ENCODE measurements around the gene GPANK1.

GPANK1 gene

DNA sequence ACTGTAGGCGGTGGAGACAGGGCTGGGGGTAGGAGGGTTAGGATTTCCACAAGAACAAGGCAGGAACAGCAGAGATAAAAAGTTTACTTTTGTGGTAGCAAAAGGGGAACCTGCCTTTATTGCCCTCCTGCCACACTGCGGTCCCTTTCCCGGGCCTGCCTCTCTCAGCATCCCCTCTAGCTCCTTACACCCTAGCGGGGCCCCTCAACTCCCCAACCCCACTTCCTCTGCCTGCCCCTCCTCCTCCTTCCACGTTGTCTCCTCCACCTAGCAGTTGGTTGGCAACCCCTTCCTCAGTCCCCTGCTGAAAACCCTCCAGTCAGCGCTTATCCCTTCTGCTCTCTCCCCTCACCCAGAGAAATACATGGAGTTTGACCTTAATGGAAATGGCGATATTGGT, 49.0 kb downstream of the GPANK1 start:
- DNase-seq (ENCODE audit: low spot score): no peak
- TF ChIP-seq, protein P1, sequence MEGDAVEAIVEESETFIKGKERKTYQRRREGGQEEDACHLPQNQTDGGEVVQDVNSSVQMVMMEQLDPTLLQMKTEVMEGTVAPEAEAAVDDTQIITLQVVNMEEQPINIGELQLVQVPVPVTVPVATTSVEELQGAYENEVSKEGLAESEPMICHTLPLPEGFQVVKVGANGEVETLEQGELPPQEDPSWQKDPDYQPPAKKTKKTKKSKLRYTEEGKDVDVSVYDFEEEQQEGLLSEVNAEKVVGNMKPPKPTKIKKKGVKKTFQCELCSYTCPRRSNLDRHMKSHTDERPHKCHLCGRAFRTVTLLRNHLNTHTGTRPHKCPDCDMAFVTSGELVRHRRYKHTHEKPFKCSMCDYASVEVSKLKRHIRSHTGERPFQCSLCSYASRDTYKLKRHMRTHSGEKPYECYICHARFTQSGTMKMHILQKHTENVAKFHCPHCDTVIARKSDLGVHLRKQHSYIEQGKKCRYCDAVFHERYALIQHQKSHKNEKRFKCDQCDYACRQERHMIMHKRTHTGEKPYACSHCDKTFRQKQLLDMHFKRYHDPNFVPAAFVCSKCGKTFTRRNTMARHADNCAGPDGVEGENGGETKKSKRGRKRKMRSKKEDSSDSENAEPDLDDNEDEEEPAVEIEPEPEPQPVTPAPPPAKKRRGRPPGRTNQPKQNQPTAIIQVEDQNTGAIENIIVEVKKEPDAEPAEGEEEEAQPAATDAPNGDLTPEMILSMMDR (conservative IDR thresholded peaks at IDR 0.05; ENCODE audit: low read depth): no peak
- ChIA-PET POLR2A (ENCODE audit: low non-redundant PET) (no interaction called here), CTCF (no interaction called here)
- H3K27ac ChIP-seq: no peak overlapping the region

DNA sequence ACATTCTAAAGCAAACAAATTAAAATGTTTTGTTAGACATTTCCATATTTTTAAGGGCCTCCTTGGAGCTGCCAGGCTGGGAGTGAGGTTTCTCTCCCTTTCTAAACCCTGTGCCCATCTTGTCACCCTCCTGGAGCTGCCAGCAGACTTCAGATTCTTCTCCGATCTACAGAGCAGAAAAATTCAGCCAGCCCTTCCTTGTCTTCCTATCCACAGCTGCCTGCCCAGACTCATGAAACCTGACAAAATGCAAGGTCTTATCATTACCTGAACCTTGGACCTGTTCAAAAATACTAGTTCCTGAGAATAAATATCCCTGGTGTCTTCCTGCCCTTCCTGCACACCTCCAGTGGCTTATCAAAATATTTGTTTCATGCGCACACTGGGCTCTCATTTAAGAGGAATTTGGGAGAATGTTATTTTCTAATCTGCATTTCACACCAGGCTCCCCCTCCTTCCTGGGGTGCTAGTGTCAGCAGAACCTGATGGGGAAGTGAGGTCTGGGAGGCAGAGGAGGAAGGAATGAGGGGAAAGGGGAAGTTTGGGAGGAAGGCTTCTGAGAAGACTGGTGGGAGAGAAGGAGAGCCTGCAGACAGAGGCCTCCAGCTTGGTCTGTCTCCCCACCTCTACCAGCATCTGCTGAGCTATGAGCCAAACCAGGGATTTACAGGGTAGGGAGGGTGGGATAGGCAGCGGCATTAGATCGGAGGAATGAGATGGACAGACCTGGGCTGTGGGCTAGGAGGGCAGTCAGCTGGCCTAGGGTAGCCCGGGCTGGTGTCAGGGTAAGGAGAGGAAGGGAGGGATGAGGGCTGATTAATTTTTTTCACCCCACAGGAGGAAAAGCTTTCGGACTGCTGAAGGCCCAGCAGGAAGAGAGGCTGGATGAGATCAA, 49.9 kb downstream of the GPANK1 start, which contains the start of gene AIF1:
Gene AIF1, plus strand, starts transcription at position 551 of the 895 bp plus-strand sequence. Its CDS starts 96 bp downstream, at position 647.
- CTCF ChIA-PET: no interaction called here
- H3K27ac ChIP-seq: no peak within 1 kb of the TSS

DNA sequence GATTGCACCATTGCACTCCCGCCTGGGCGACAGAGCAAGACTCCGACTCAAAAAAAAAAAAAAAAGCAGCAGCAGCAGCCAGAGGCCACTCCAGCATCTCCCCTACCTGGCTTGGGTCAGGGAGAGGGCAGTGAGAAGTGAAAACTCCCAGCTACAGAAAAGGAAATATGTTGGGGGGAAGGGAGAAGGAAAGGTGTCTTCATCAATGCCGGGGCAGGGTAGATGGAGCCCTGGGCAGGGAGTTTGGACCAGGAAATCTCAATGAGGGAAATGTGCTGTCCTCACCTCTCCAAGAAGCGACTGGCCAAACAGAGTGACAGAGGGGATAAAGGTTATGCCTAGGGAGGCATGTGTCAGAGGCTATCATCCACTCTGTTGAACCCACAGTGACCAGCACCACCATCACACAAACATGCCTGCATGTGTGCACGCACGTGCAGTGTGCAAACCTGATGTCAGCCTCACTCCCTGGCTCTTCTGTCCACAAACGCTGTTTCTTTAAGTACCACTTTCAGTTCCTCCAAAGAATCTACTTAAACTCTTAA, 50.6 kb downstream of the GPANK1 start:
- ChIA-PET CTCF (no interaction called here), POLR2A (ENCODE audit: low non-redundant PET) (no interaction called here)
- TF ChIP-seq, protein P1 (conservative IDR thresholded peaks at IDR 0.05; ENCODE audit: low read depth): no peak
- no peak overlapping the region for H3K27ac ChIP-seq
- no peak for DNase-seq (ENCODE audit: low spot score)

More for the DNA sequence above, 49.9 kb downstream of the GPANK1 start, which contains the start of gene AIF1:
- POLR2A ChIA-PET (ENCODE audit: low non-redundant PET): no interaction called here
- TF ChIP-seq, protein P1 (conservative IDR thresholded peaks at IDR 0.05; ENCODE audit: low read depth): no peak
- DNase-seq (ENCODE audit: low spot score): no peak

Measured in RWPE1 (cell line).